ENCODE results near the gene GALNT8.

The GALNT8 gene

GRCh38 chr12:4736091-4736490 is 15.9 kb downstream of the GALNT8 start:
- Histone ChIP-seq H3K4me1 (ENCODE audit: control insufficient read depth, low read length) (no peaks in the 10 kb centered on the region), H3K36me3 (ENCODE audit: control insufficient read depth, low read length) (no peaks in the 10 kb centered on the region), H3F3A (ENCODE audit: control insufficient read depth, insufficient read depth) (no peaks in the 10 kb centered on the region), H3K79me2 (ENCODE audit: control insufficient read depth, low read length) (no peaks in the 10 kb centered on the region), H3K9me2 (replicated peaks; ENCODE audit: control insufficient read depth, low read length) (no peaks in the 10 kb centered on the region), H4K20me1 (ENCODE audit: control insufficient read depth, insufficient read depth, low read depth, low read length) (no peaks in the 10 kb centered on the region), H3K27me3 (ENCODE audit: control insufficient read depth, low read length) (peaks cover 17% of the 10 kb centered on the region), H3K4me3 (ENCODE audit: low read length) (no peak overlapping the region), H3K27ac (ENCODE audit: low read depth, low read length) (no peak overlapping the region), H3K4me2 (ENCODE audit: low read length) (no peak overlapping the region), H3K9me3 (ENCODE audit: control insufficient read depth, insufficient read depth, low read length) (no peaks in the 10 kb centered on the region)
- TF ChIP-seq CTCF (IDR thresholded peaks at IDR 0.05; ENCODE audit: low read depth, low read length, poor library complexity, severe bottlenecking) (no peak), EZH2phosphoT487 (IDR thresholded peaks at IDR 0.05; ENCODE audit: borderline replicate concordance, low read length) (no peak)

- Histone ChIP-seq H3K79me2 (ENCODE audit: control insufficient read depth, low read length) (no peaks in the 10 kb centered on the region), H3K27ac (ENCODE audit: low read depth, low read length) (no peak overlapping the region), H3K9me2 (replicated peaks; ENCODE audit: control insufficient read depth, low read length) (no peaks in the 10 kb centered on the region), H3K4me1 (ENCODE audit: control insufficient read depth, low read length) (no peaks in the 10 kb centered on the region), H3K4me3 (ENCODE audit: low read length) (no peak overlapping the region), H4K20me1 (ENCODE audit: control insufficient read depth, insufficient read depth, low read depth, low read length) (no peaks in the 10 kb centered on the region), H3K9me3 (ENCODE audit: control insufficient read depth, insufficient read depth, low read length) (no peaks in the 10 kb centered on the region), H3K27me3 (ENCODE audit: control insufficient read depth, low read length) (peaks cover 17% of the 10 kb centered on the region), H3K4me2 (ENCODE audit: low read length) (no peak overlapping the region), H3K36me3 (ENCODE audit: control insufficient read depth, low read length) (no peaks in the 10 kb centered on the region), H3F3A (ENCODE audit: control insufficient read depth, insufficient read depth) (no peaks in the 10 kb centered on the region)
- no peak for TF ChIP-seq EZH2phosphoT487 (IDR thresholded peaks at IDR 0.05; ENCODE audit: borderline replicate concordance, low read length)
- TF ChIP-seq CTCF (IDR thresholded peaks at IDR 0.05; ENCODE audit: low read depth, low read length, poor library complexity, severe bottlenecking) = no peak
Measured at GRCh38 chr12:4738541-4738940, 18.3 kb downstream of the GALNT8 start.

- no peaks in the 10 kb centered on the region for H3K9me2 ChIP-seq (replicated peaks; ENCODE audit: control insufficient read depth, low read length)
- H3F3A ChIP-seq (ENCODE audit: control insufficient read depth, insufficient read depth) = no peaks in the 10 kb centered on the region
- H3K36me3 ChIP-seq (ENCODE audit: control insufficient read depth, low read length) = no peaks in the 10 kb centered on the region
- H3K27ac ChIP-seq (ENCODE audit: low read depth, low read length) = no peak overlapping the region
- no peak overlapping the region for H3K4me3 ChIP-seq (ENCODE audit: low read length)
- no peaks in the 10 kb centered on the region for H4K20me1 ChIP-seq (ENCODE audit: control insufficient read depth, insufficient read depth, low read depth, low read length)
- H3K79me2 ChIP-seq (ENCODE audit: control insufficient read depth, low read length) = no peaks in the 10 kb centered on the region
- H3K9me3 ChIP-seq (ENCODE audit: control insufficient read depth, insufficient read depth, low read length) = no peaks in the 10 kb centered on the region
- peaks cover 6% of the 10 kb centered on the region for H3K27me3 ChIP-seq (ENCODE audit: control insufficient read depth, low read length)
- TF ChIP-seq EZH2phosphoT487 (IDR thresholded peaks at IDR 0.05; ENCODE audit: borderline replicate concordance, low read length) (no peak), CTCF (IDR thresholded peaks at IDR 0.05; ENCODE audit: low read depth, low read length, poor library complexity, severe bottlenecking) (no peak)
- H3K4me1 ChIP-seq (ENCODE audit: control insufficient read depth, low read length) = no peaks in the 10 kb centered on the region
- H3K4me2 ChIP-seq (ENCODE audit: low read length) = no peak overlapping the region
Measured at GRCh38 chr12:4742416-4742970, 22.3 kb downstream of the GALNT8 start.
